NT2/D1 (cell line): ENCODE measurements around the gene PLD1.

ENCODE experiments used
- SUZ12 ChIP-seq: IDR thresholded peaks from 2 replicates; pipeline ENCODE4 v1.6.1; 2011; ENCODE audit not compliant: insufficient read length, insufficient read depth; ENCODE audit errors: extremely low read depth
- YY1 ChIP-seq: IDR thresholded peaks from 2 replicates; pipeline ENCODE4 v1.6.1; 2011; ENCODE audit not compliant: insufficient read length, insufficient read depth
- ZNF274 ChIP-seq: IDR thresholded peaks from 2 replicates; pipeline ENCODE4 v1.6.1; 2011; ENCODE audit warnings: mild to moderate bottlenecking, low read depth, low read length

DNA sequence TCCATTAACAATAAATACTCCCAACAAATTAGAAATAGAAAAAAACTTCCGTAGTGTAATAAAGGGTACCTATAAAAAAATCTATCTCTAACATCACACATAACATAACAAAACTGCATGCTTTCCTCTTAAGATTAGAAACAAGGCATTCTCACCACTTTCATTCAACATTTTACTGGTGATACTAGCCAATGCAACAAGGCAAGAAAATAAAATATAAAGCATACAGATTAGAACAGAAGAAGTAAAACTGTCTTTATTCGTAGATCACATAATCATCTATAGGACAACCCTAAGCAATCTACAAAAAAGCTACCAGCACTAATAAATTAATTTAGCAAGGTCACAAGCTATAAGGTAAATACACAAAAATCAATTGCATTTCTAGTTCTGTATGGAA is 107.1 kb downstream of the PLD1 start:
- TF ChIP-seq YY1 = no peak
- no peak for TF ChIP-seq ZNF274
- TF ChIP-seq SUZ12 = no peak
